Activated T-helper 1 cell treated with anti-CD3 and anti-CD28 coated beads, Interleukin-12 subunit alpha, Interleukin-12 subunit beta, Interleukin-2, Interleukin-4 antibody, amounts not matched to agents 30 ng/mL and 10 ng/mL and 1 ng/mL, durations not matched to agents 14 hours and 24 hours and 36 hours (primary cell): ENCODE results near the gene SENP1. TPM values are rescaled to one million over a fixed set of nuclear protein-coding genes. Genes with fewer than 3 reads are reported as not detected.

Experiments
- DNase-seq: peaks from one replicate; pipeline ENCODE4 v3.0.0; 2021; ENCODE audit warnings: low spot score
- H3K27ac Mint-ChIP-seq: one replicate; pipeline ENCODE4 v1.8.0; 2021; ENCODE audit warnings: mild to moderate bottlenecking, mixed read lengths
- H3K27me3 Mint-ChIP-seq: one replicate; pipeline ENCODE4 v1.8.0; 2022; ENCODE audit warnings: mild to moderate bottlenecking, moderate library complexity, mixed read lengths; ENCODE audit not compliant: insufficient read depth
- H3K36me3 Mint-ChIP-seq: one replicate; pipeline ENCODE4 v1.8.0; 2021; ENCODE audit warnings: low read depth, mixed read lengths
- H3K4me1 Mint-ChIP-seq: one replicate; pipeline ENCODE4 v1.8.0; 2021; ENCODE audit warnings: low read depth, mixed read lengths
- H3K4me3 Mint-ChIP-seq: one replicate; pipeline ENCODE4 v1.8.0; 2021; ENCODE audit warnings: mild to moderate bottlenecking, moderate library complexity, mixed read lengths
- H3K9me3 Mint-ChIP-seq: one replicate; pipeline ENCODE4 v1.8.0; 2021; ENCODE audit warnings: mixed read lengths
- intact Hi-C: fragments of 100-400 bp; cut with micrococcal nuclease; formaldehyde crosslinking; loops from one replicate; pipeline ENCODE4 v1.15.1; 2024
- total RNA-seq: library from RNA; stranded (reverse); gene quantifications from 2 replicates; pipeline ENCODE4 v1.2.3, GENCODE V29; 2022

The SENP1 gene
- total RNA-seq, 1 donor from 2014 or later, result 52.2 TPM

DNA sequence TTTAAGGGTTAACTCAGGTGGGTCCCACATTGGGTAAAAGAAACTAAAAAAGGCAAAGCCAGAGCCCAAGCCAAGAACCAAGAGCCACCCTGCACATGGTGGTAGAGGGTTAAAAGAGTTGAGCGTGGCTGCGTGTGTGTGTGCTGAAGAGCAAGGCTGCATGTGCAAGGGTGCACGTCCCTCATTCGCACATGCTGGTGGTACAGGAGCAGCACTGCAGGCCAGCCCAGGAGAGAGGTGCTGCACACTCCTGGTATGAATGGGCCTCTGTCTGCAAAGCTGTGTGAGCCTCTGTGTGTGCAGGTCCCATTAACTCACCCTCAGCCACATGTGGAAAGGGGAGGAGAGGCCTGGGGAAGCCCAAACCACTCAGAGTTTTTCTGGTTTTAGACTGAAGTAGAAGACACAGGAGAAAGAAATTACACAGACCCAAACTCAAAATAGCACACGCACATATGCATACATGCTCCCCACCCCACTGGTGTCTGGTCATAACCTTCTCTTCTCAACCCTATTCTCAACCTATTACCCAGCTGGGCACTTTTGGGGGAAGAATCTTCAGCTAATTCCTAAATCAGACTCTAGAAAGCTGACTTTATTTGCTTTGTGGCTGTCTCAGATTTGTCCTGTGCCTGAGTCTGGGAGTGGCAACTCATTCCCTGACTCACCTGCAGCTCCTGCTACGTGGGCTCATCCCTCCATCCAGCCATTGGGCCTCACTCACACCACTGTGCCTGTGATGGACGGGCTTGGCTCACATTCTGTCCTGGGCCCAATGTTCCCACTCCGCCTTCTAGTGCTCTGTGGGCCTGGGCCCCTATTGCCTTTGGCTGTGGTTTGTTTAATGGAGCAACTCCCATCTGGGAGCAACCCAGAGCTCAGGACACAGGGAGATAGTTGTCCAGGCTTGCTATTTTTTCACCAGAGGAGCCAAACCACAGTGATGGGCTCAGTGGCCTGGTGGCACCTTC is 70.8 kb downstream of the SENP1 start:
- no peaks in the 10 kb centered on the region for H3K9me3 Mint-ChIP-seq
- intact Hi-C loops, result no loop called here
- H3K36me3 Mint-ChIP-seq, result no peaks in the 10 kb centered on the region
- DNase-seq, result no peak
- H3K27me3 Mint-ChIP-seq, result peaks cover 2% of the 10 kb centered on the region
- no peak overlapping the region for H3K27ac Mint-ChIP-seq
- H3K4me1 Mint-ChIP-seq, result peaks cover 8% of the 10 kb centered on the region
- H3K4me3 Mint-ChIP-seq, result no peak overlapping the region

DNA sequence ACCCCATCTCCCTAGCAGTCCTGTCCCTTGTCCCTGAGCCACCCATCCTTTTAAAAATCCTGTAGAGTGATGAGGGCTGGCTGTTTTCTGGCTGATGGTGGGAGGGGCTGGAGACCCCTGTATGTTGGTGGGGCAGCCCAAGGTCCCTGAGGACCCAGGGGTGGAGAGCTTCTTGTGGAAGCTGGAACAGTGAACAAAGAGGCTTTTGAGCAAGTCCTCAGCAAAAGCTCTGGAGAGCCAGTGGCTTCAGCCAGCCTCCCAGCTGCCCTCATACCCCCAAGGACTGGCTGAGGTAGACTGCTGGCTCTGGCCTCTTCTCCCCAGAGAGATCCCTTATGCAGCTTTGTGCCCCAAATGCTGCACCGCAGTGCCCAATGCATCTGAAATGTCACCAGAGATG is 72.4 kb downstream of the SENP1 start:
- DNase-seq, result no peak
- Mint-ChIP-seq H3K27ac (no peak overlapping the region), H3K4me3 (no peak overlapping the region), H3K36me3 (no peaks in the 10 kb centered on the region), H3K9me3 (no peaks in the 10 kb centered on the region), H3K4me1 (peaks cover 8% of the 10 kb centered on the region), H3K27me3 (peaks cover 4% of the 10 kb centered on the region)
- intact Hi-C loops, result no loop called here

DNA sequence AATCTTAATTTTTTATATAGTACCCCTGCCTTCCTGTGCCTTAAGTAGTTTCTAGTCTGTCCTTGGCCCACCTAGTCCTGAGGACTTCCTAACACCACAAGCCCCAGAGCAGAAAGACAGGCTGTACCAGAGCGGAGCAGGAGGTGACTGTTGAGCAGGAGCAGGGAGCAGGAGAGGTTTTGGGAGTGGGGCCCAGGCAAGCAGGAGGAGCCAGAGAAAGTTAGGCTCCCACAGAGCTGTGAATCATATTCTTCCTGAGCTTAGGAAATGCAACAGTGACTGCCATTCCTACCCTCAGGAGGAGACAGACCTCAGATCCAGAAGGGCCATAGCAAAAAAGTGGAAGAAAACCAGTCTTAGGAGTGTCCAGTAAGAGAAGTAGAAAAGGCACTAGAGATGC is 73.3 kb downstream of the SENP1 start:
- DNase-seq, result no peak
- H3K27ac Mint-ChIP-seq, result no peak overlapping the region
- H3K4me3 Mint-ChIP-seq, result no peak overlapping the region
- intact Hi-C loops, result no loop called here
- peaks cover 4% of the 10 kb centered on the region for H3K27me3 Mint-ChIP-seq
- no peaks in the 10 kb centered on the region for H3K36me3 Mint-ChIP-seq
- peaks cover under 1% of the 10 kb centered on the region for H3K4me1 Mint-ChIP-seq
- no peaks in the 10 kb centered on the region for H3K9me3 Mint-ChIP-seq

DNA sequence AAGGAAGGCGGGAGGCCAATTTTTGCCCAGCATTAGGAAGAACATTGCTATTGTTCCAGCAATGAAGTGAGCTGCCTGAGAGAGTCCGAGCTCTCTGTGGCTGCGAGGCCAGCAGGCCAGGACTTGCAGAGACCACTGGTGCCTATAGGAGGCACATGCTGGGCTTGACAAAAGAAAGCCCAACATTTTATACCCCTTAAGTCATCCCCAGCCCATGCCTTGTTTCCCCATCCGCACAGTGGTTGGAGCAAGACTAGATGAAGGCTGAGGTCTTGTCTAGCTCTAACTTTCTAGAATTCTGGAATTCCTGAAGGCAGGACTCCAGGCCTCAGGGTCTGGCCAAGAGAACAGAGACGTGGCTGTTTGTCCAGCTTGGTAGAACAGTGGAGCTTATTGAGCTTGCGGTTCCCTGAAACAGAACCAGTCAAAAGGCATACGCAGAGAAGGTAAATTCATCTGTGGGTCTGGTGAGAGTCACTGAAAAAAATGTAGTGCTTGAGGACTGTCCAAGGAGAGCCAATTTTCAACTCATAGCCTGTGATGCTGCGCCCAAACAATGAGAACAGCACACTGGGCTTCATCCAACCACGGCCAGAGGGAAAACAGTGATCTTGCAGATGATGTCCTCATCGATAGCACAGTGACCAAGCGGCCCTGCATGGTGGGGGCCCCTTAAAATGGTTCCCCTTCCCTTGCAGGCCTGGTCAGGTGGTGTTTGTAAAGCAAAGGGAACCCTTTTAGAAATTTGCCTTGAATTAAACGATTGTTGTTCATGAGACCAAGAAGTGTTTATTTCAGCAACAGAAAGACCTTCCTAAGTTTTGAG is 74.5 kb downstream of the SENP1 start:
- no peak overlapping the region for H3K27ac Mint-ChIP-seq
- H3K36me3 Mint-ChIP-seq, result no peaks in the 10 kb centered on the region
- H3K27me3 Mint-ChIP-seq, result peaks cover 4% of the 10 kb centered on the region
- DNase-seq, result no peak
- intact Hi-C loops, result no loop called here
- no peak overlapping the region for H3K4me3 Mint-ChIP-seq
- no peaks in the 10 kb centered on the region for H3K9me3 Mint-ChIP-seq
- no peaks in the 10 kb centered on the region for H3K4me1 Mint-ChIP-seq

DNA sequence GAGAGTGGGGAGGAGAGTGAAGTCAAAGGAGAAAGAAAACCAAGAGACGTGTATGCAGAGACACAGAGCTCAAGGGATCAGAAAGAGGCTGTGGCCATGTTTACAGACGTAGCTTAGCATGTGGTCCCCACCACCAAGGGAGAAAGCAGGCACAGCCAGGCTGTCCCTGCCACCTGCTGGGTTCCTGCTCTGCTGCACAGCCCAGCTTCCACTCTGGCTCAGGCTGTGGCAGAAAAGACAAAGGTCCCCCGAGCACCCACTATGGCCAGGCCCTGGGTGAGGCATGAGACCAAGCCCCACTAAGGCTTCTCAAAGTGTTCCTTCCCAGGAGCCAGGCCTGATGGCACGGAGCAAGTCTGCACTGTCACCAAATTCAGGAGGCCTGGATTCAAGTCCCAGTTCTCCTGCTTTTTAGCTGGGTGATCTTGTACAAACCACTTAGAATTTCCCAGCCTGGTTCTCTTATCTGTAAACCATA is 75.7 kb downstream of the SENP1 start:
- Mint-ChIP-seq H3K4me1 (no peaks in the 10 kb centered on the region), H3K4me3 (no peak overlapping the region), H3K27ac (no peak overlapping the region), H3K27me3 (peaks cover 3% of the 10 kb centered on the region), H3K9me3 (no peaks in the 10 kb centered on the region), H3K36me3 (no peaks in the 10 kb centered on the region)
- intact Hi-C loops, result no loop called here
- no peak for DNase-seq

DNA sequence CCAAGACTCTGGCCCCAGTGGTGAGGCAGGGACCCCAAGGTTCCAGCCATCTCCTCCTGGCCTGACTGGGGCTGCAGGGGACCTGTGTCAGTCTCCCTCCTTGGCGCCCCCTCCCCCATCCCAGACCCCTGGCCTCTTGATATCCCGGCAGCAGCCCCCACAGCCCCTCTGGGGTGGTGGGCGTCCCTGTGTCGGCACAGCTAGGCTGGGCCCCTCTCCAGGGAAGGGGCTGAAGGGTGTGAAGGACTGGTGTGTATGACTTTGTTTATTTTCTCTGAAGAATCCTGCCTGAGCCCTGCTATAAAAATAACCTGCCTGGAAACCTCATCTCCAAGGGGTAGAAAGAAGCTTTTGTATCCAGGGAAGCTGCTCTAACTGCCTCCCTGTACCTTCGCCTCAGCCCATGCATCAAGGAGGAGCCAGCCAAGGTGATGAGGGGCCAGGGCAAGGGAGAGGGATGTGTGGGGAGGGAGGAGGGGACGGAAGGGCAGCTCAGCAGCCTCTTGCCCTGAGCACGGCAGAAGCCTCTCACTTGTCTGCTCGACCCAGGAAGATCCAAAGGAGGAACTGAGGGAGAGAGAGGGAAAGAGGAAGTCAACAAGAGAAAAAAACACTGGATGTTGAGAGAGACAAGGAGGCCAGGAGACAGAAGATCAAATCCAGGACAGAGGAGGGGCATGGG is 76.2 kb downstream of the SENP1 start:
- peaks cover 3% of the 10 kb centered on the region for H3K27me3 Mint-ChIP-seq
- no peak for DNase-seq
- H3K4me1 Mint-ChIP-seq, result no peaks in the 10 kb centered on the region
- intact Hi-C loops, result no loop called here
- H3K9me3 Mint-ChIP-seq, result no peaks in the 10 kb centered on the region
- no peak overlapping the region for H3K4me3 Mint-ChIP-seq
- H3K27ac Mint-ChIP-seq, result no peak overlapping the region
- H3K36me3 Mint-ChIP-seq, result no peaks in the 10 kb centered on the region

DNA sequence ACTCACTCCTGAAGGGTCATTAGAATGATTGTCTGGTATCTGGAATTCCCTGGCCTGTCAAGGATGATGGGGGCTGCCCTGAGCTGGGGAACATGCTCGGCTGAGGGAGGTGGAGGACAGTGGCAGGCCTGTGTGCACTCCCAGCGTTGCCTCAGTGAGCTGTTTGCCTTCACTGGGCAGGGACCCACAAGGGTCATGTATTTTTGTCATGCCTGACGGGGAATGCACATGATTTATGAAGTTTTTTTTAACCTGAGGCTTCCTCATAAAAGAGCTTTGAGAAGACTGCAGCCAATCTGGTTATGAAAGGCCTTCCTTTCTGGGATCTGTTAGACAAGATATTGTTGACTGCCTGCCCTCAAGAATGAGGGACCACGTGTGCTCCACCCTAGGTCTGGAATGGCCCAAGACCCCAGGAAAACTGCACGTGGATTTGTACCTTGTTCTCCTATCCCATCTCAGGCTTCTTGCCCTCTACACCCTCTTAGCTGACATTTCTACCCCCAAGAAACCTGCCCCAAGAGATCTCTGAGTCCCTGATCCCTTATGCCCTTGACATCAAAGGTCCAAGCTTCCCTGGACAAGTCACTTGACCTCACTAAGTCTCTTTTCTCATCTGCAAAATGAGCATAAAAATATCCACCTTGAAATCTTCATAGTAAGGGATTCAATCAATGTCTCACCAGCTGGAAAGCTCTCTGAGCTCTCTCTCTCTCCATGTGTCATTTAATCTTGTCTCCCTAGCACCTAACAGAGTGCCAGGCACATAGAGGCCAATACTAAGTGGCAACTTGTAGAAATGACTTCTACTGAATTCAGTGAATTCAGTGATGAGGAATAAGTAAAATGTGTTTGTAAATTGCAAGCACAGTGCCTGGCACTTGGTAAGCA is 77.1 kb downstream of the SENP1 start:
- no peak overlapping the region for H3K4me3 Mint-ChIP-seq
- no peak overlapping the region for H3K27ac Mint-ChIP-seq
- H3K4me1 Mint-ChIP-seq, result no peaks in the 10 kb centered on the region
- no peak for DNase-seq
- intact Hi-C loops, result no loop called here
- no peaks in the 10 kb centered on the region for H3K36me3 Mint-ChIP-seq
- H3K27me3 Mint-ChIP-seq, result peaks cover 6% of the 10 kb centered on the region
- no peaks in the 10 kb centered on the region for H3K9me3 Mint-ChIP-seq

DNA sequence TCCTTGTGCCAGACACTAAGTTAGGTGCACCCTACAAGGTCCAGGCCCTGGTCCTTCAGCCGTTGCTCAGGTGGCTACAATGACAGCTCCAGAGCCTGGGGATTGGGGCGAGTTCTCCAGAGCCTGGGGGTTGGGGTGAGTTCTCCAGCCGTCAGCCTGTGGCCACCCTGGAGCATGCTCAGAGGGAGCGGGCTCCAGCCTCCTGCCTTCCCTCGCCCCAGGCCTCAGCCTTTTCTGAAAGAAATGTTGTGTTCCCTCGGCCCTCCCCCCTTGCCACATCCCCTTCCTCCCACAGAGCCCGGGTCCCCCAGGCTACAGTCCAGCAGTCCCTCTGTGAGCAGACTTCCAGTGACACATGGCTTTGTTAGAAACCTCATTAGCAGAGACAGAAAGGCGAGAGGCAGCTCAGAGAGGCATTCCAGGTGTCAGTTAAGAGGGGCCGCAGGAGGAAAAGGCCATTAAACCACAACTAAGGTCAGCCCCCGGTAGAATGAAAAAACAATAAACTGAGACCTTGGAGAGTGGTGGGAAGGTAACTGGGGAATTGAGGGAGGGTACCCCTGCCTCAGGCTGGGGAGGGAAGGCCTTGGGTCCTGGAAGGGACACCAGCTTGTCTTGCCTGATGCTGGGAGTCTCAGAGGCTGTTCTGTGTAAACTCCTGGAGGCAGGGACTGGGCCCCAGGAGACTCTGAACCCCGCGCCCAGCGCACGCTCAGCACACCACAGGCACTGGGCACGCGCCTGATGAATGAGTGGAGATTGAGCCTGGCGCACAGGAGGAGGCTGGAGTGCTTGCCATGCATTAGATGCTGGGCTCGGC is 78.5 kb downstream of the SENP1 start:
- H3K4me1 Mint-ChIP-seq, result no peaks in the 10 kb centered on the region
- H3K27ac Mint-ChIP-seq, result peak overlapping the region; percentile 18
- no peak overlapping the region for H3K4me3 Mint-ChIP-seq
- intact Hi-C loops, result no loop called here
- no peak for DNase-seq
- peaks cover 13% of the 10 kb centered on the region for H3K27me3 Mint-ChIP-seq
- H3K9me3 Mint-ChIP-seq, result no peaks in the 10 kb centered on the region
- no peaks in the 10 kb centered on the region for H3K36me3 Mint-ChIP-seq

DNA sequence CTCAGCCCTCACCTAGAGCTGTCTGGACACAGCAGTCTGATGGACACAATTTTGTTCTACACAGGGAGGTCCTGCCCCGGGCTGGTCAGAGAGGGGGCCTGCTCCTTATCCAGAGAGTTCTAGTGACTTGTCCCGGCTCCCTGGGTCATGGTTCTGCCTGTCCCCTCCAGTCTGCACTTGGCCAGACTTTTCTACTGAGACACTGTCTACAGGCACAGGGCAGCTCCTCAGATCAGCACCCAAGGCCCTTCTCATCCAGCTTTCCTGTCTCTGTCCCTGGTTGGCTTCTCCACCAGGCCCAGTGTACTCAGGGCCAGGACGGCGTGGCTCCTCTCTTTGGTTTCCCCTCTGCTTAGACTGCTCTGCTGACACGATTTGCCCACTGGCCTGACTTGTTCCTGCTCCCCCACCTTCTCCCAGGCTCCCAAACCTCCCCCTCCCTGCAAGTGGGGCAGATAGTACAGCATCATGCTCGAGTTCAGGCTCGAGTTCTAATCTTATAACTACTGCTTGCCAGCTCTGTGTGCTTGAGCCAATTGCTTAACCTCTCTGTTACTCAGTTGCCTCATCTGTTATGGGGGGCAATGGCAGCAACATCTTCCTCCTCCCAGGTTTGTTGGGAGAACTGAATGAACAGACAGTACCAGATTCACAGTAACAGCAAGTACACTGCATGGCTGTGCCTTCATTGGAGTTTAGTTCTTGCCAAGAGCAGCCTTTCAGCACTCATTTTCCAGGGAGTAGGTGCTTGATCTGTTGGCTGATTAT is 79.6 kb downstream of the SENP1 start:
- Mint-ChIP-seq H3K4me1 (no peaks in the 10 kb centered on the region), H3K9me3 (no peaks in the 10 kb centered on the region), H3K27ac (no peak overlapping the region), H3K27me3 (peaks cover 21% of the 10 kb centered on the region), H3K36me3 (no peaks in the 10 kb centered on the region), H3K4me3 (no peak overlapping the region)
- intact Hi-C loops, result no loop called here
- DNase-seq, result no peak

DNA sequence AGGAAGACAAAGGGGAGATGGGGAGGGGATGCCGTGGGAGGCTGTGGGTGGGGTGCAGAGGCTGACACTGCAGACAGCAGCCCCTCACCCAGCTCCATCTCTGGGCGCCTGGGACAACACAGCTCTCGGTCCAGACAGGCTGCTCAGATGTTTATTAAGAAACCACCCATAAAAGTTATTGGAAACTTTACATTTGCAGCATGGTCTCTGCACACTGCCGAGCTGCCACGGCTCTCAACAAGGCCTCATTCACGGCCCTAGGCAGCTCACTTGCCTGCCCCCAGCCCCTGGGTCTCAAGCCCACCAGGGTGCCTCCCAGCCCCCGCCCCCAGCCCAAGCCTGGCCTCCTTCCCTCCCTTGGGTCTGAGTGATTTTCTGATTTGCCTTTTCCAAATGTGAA is 80.6 kb downstream of the SENP1 start:
- intact Hi-C loops, result no loop called here
- Mint-ChIP-seq H3K4me3 (no peak overlapping the region), H3K27ac (no peak overlapping the region), H3K27me3 (peaks cover 23% of the 10 kb centered on the region), H3K9me3 (no peaks in the 10 kb centered on the region), H3K36me3 (no peaks in the 10 kb centered on the region), H3K4me1 (no peaks in the 10 kb centered on the region)
- no peak for DNase-seq

DNA sequence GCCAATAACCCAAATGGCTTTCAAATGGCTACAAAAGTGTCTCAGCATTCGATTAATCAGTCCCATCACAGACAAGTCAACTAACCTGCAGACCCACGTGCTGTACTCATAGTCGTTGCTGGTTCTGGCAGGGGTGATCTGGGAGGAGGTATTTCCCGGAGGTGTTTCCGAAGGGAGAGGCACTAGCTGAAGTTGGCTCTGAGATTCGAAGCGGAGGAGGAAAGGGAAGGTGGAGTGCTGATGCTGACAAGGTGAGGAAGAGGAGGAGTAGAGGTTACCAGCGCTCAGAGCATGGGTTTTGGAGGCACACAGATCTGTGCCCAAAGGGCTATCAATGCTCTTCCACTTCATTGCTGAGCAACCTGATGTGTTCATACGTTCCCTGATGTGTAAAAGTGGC is 81.1 kb downstream of the SENP1 start:
- H3K4me1 Mint-ChIP-seq, result no peaks in the 10 kb centered on the region
- DNase-seq, result no peak
- intact Hi-C loops, result no loop called here
- no peak overlapping the region for H3K27ac Mint-ChIP-seq
- H3K27me3 Mint-ChIP-seq, result peaks cover 20% of the 10 kb centered on the region
- no peaks in the 10 kb centered on the region for H3K36me3 Mint-ChIP-seq
- no peak overlapping the region for H3K4me3 Mint-ChIP-seq
- H3K9me3 Mint-ChIP-seq, result no peaks in the 10 kb centered on the region
